Measurements from ENCODE around the gene CCDC152. TPM values are rescaled to one million over a fixed set of nuclear protein-coding genes. Genes with fewer than 3 reads are reported as not detected.
"Not testable (repeated sequence)": the region's sequence is repeated elsewhere in the genome, so short reads cannot be mapped to it uniquely, and the experiment has no call there.

Gene CCDC152
- total RNA-seq, 1 donor from 2014 or later, result 5.2 TPM

- no peak for ATAC-seq
- DNase-seq (ENCODE audit: low spot score), result no peak
- intact Hi-C loops (cut with DNase I), result no loop called here
These were observed 81.0 kb downstream of the CCDC152 start for GRCh38 chr5:42837601-42838000.

- intact Hi-C loops (cut with DNase I), result no loop called here
- no peak for ATAC-seq
- DNase-seq (ENCODE audit: low spot score), result no peak
These were observed 82.6 kb downstream of the CCDC152 start for GRCh38 chr5:42839196-42839595.

GRCh38 chr5:42840269-42840668 lies 83.7 kb downstream of the CCDC152 start:
- DNase-seq (ENCODE audit: low spot score) (peak; percentile 80), ATAC-seq (peak; percentile 89)
- intact Hi-C loops (cut with DNase I), result no loop called here

- intact Hi-C loops (cut with DNase I), result no loop called here
- DNase-seq (ENCODE audit: low spot score) (no peak), ATAC-seq (peak; percentile 38)
These were observed 84.4 kb downstream of the CCDC152 start for GRCh38 chr5:42840842-42841567.

- DNase-seq (ENCODE audit: low spot score) (no peak), ATAC-seq (peak; percentile 65)
- intact Hi-C loops (cut with DNase I), result no loop called here
These were observed 86.5 kb downstream of the CCDC152 start for GRCh38 chr5:42842921-42843641.

GRCh38 chr5:42843675-42844292 lies 87.2 kb downstream of the CCDC152 start:
- ATAC-seq, result no peak
- intact Hi-C loops (cut with DNase I), result no loop called here
- no peak for DNase-seq (ENCODE audit: low spot score)

GRCh38 chr5:42844408-42844807 lies 87.8 kb downstream of the CCDC152 start:
- ATAC-seq; DNase-seq (ENCODE audit: low spot score); intact Hi-C loops (cut with DNase I): not testable (repeated sequence)

- intact Hi-C loops (cut with DNase I), result no loop called here
- ATAC-seq, result no peak
- DNase-seq (ENCODE audit: low spot score), result no peak
These were observed 91.9 kb downstream of the CCDC152 start for GRCh38 chr5:42848545-42848944.

GRCh38 chr5:42851481-42851880 lies 94.9 kb downstream of the CCDC152 start:
- intact Hi-C loops (cut with DNase I), result no loop called here
- DNase-seq (ENCODE audit: low spot score) (no peak), ATAC-seq (no peak)

Other genes starting within 250 kb of the CCDC152 start
- 801 TPM for gene SELENOP, start 55.1 kb downstream of the CCDC152 start, total RNA-seq

All from sciatic nerve (tissue), 2 donors.